HG02943 (cell line): ENCODE measurements around the gene TLR7.

Experiments used
- ATAC-seq: cut with Tn5 transposase; IDR thresholded peaks from one replicate; pipeline ENCODE4 v1.9.1; 2021; ENCODE audit warnings: mild to moderate bottlenecking, low read depth, moderate library complexity; ENCODE audit not compliant: unreplicated experiment

The TLR7 gene

DNA sequence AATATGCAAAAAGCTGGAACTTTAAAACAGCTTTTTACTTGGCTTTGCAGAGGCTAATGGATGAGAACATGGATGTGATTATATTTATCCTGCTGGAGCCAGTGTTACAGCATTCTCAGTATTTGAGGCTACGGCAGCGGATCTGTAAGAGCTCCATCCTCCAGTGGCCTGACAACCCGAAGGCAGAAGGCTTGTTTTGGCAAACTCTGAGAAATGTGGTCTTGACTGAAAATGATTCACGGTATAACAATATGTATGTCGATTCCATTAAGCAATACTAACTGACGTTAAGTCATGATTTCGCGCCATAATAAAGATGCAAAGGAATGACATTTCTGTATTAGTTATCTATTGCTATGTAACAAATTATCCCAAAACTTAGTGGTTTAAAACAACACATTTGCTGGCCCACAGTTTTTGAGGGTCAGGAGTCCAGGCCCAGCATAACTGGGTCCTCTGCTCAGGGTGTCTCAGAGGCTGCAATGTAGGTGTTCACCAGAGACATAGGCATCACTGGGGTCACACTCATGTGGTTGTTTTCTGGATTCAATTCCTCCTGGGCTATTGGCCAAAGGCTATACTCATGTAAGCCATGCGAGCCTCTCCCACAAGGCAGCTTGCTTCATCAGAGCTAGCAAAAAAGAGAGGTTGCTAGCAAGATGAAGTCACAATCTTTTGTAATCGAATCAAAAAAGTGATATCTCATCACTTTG lies 55.2 kb downstream of the TLR7 start:
- ATAC-seq: no peak

DNA sequence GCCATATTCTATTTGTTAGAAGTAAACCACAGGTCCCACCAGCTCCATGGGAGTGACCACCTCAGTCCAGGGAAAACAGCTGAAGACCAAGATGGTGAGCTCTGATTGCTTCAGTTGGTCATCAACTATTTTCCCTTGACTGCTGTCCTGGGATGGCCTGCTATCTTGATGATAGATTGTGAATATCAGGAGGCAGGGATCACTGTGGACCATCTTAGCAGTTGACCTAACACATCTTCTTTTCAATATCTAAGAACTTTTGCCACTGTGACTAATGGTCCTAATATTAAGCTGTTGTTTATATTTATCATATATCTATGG lies 55.7 kb downstream of the TLR7 start:
- no peak for ATAC-seq

DNA sequence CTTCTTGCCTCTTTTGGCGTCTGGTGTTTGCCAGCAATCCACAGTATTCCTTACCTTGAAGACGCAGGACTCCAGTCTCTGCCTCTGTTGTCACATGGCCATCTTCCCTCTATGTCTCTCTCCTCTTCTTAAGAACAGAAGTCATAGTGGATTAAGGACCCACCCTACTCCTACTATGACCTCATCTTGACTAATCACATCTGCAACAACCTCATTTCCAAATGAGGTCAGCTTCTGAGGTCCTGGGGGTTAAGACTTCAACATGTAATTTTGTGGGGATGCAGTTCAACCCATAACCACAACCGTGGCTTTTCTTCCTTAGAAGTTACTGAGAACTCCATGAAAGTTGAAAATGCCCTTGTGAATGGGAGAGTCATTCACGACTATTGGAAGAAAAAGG lies 62.8 kb downstream of the TLR7 start:
- ATAC-seq: no peak

DNA sequence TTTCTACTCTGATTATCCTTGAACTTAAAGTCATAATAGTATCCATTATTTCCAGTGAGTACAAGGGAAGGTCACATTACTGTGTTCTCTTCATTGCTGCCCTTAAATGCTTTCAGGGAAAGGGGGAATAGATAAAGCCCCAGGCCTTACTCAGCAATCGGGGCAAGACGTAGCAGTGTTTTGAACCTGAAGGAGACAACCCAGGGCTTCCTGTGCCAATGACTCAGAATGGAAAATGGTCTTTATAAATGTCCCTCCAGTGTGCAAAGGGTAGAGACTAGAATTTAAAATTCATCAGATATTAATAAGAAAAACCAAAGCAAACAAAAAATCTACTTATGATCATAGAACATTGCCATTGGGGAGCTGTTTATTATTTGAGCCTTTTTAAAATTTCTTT lies 63.3 kb downstream of the TLR7 start:
- ATAC-seq: no peak

DNA sequence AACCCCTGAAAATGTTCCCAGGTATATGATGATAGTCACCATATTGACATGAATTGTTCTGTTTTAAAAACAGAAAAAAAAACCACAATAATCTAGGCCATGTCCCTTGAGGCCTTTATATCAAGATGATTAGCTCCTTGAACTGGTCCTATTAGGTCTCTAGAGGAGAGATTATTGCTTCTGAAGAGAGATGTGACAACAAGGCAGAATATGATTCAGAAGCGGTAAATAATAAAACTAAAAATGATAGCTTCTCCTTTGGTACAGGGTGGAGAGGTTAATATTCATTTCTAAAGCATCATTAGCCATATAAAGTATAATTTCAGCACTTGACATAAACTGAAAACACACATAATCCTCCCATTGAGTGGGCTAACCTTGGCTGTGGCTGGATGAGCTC lies 65.4 kb downstream of the TLR7 start:
- ATAC-seq: no peak

DNA sequence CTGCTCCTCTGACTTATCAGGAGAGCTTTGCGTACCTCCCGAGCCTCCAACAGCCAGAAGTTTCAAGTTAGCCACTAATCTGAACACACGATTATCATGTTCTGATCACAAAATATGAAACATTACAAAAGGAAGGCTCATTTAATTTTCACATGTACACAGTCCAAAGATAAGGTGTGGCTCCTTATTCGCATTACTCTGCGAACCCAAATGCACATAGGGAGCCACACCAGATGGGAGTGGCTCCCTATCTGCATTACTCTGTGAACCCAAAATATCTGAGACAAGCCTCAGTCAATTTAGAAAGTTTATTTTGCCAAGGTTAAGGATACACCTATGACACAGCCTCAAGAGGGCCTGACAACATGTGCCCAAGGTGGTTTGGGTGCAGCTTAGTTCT lies 68.0 kb downstream of the TLR7 start:
- ATAC-seq: no peak

DNA sequence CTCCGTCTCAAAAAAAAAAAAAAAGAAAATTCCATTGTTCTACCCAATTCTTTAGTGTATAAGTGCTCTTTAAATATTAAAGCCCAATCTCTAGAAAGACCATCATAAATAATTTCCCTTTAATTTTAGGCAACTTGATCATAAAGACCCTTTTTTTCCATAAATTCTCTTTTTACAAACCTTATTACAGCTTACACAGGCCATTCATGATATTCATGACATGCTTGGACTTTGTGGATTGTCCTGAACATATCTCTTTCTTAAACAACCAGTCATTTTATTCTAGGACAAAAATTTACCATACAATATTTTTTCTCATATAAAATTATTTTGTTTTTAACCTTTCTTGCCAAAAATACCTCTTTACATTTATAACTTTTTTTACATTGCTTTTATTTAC lies 70.1 kb downstream of the TLR7 start:
- no peak for ATAC-seq
